A673 (cell line): ENCODE measurements around the gene CHD1L. TPM values are rescaled to one million over a fixed set of nuclear protein-coding genes. Genes with fewer than 3 reads are reported as not detected.
"Not testable (repeated sequence)": the region's sequence is repeated elsewhere in the genome, so short reads cannot be mapped to it uniquely, and the experiment has no call there.

Experiments
- BruUV-seq: library from RNA; stranded (reverse); fragments of 400-500 nt; replicated peaks from 2 replicates; lab custom pipeline; 2021; lab: Mats Ljungman, UMichigan
- CTCF ChIA-PET: fragments of 300-600 bp; sonication (Branson Sonifier 250); formaldehyde crosslinking; loops from one replicate; lab custom pipeline; 2022; ENCODE audit warnings: antibody characterized with exemption; lab: Charles Lee
- POLR2A ChIA-PET: fragments of 300-600 bp; sonication (Branson Sonifier 250); formaldehyde crosslinking; loops from one replicate; lab custom pipeline; 2022; ENCODE audit warnings: antibody characterized with exemption; ENCODE audit not compliant: low non-redundant PET; lab: Charles Lee
- DNase-seq: peaks from one replicate; pipeline ENCODE4 v3.0.0-alpha.2; 2015; ENCODE audit warnings: low spot score
- H3K27ac ChIP-seq: fragments of 200-600 bp; sonication (generic); 2 replicates; pipeline ENCODE4 v1.5.1; 2016; ENCODE audit warnings: mixed run types, low read depth, mild to moderate bottlenecking, mixed read lengths, antibody characterized with exemption, low read length; ENCODE audit not compliant: poor library complexity, severe bottlenecking
- H3K27me3 ChIP-seq: fragments of 200-600 bp; sonication (generic); replicated peaks from 2 replicates; pipeline ENCODE4 v1.6.1; 2017; ENCODE audit warnings: mixed run types, low read depth, mild to moderate bottlenecking, mixed read lengths, antibody characterized with exemption, low read length; ENCODE audit not compliant: insufficient read depth, poor library complexity
- H3K36me3 ChIP-seq: fragments of 200-600 bp; sonication (generic); 2 replicates; pipeline ENCODE4 v1.6.1; 2016; ENCODE audit warnings: mixed run types, mild to moderate bottlenecking, mixed read lengths, antibody characterized with exemption, low read length; ENCODE audit not compliant: insufficient read depth, poor library complexity, severe bottlenecking
- H3K4me1 ChIP-seq: fragments of 200-600 bp; sonication (generic); 2 replicates; pipeline ENCODE4 v1.6.1; 2017; ENCODE audit warnings: mixed run types, mild to moderate bottlenecking, mixed read lengths, antibody characterized with exemption, low read length; ENCODE audit not compliant: insufficient read depth, poor library complexity, severe bottlenecking
- H3K4me3 ChIP-seq: fragments of 200-600 bp; sonication (generic); 2 replicates; pipeline ENCODE4 v1.5.1; 2016; ENCODE audit warnings: low read depth, mixed run types, mild to moderate bottlenecking, mixed read lengths, low read length; ENCODE audit not compliant: poor library complexity, severe bottlenecking
- H3K9me3 ChIP-seq: fragments of 200-600 bp; sonication (generic); 2 replicates; pipeline ENCODE4 v1.6.1; 2016; ENCODE audit warnings: mixed run types, low read depth, mild to moderate bottlenecking, mixed read lengths, antibody characterized with exemption, low read length; ENCODE audit not compliant: poor library complexity, severe bottlenecking
- EZH2 ChIP-seq: fragments of 200-600 bp; sonication (generic); IDR thresholded peaks from 2 replicates; pipeline ENCODE4 v1.6.1; 2017; ENCODE audit warnings: borderline replicate concordance, low read depth, mild to moderate bottlenecking, mixed read lengths, antibody characterized with exemption, low read length; ENCODE audit not compliant: poor library complexity, severe bottlenecking
- intact Hi-C: fragments of 100-400 bp; cut with micrococcal nuclease; formaldehyde crosslinking; loops from one replicate; pipeline ENCODE4 v1.10.0; 2022; ENCODE audit not compliant: unreplicated experiment
- total RNA-seq: library from RNA; stranded (reverse); gene quantifications from 2 replicates; pipeline ENCODE4 v1.2.3, GENCODE V29; 2021
- TF ChIP-seq, protein P1 (sequence below): fragments of 300-800, 200-600 bp; sonication (generic); conservative IDR thresholded peaks from 2 replicates; pipeline ENCODE4 v1.5.1; 2017; ENCODE audit warnings: low read depth, mild to moderate bottlenecking, antibody characterized with exemption, low read length, moderate library complexity, mixed read lengths

Gene CHD1L
- total RNA-seq, 1 experiment from 2014 or later, result 64.5 TPM

DNA sequence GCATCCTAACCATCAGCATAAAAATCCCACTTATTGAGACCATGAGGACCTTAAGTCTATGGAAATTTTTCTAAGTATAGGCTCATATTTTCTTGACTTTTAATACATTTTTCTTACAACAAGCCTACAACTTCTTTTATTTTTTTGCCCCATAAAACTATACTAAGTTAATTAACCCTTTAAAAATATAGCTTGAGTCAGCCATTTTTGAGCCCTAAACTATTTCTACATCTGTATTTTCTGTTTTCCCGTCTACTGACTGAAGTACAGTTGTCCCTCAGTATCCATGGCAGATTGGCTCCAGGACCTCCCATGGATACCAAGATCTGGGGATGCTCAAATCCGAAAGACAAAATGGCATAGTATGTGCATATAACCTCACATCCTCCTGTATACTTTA lies 55.0 kb downstream of the CHD1L start:
- no peak for DNase-seq
- POLR2A ChIA-PET, result no interaction called here

DNA sequence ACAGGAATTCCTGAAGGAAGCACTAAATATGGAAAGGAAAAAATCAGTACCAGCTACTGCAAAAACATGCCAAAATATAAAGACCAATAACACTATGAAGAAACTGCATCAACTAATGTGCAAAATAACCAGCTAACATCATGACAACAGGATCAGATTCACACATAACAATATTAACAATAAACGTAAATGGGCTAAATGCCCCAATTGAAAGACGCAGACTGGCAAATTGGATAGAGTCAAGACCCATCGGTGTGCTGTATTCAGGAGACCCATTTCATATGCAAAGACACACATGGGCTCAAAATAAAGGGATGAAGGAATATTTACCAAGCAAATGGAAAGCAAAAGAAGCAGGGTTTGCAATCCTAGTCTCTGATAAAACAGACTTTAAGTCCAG lies 63.3 kb downstream of the CHD1L start:
- H3K27me3 ChIP-seq, H3K4me1 ChIP-seq, intact Hi-C loops, DNase-seq, CTCF ChIA-PET, H3K36me3 ChIP-seq, H3K27ac ChIP-seq, BruUV-seq, H3K4me3 ChIP-seq, POLR2A ChIA-PET: not testable (repeated sequence)
- H3K9me3 ChIP-seq, result peaks cover 49% of the 10 kb centered on the region

More for the DNA sequence above, 55.0 kb downstream of the CHD1L start:
- H3K27ac ChIP-seq, result no peak overlapping the region
- no TSS peak for BruUV-seq
- H3K9me3 ChIP-seq, result peaks cover 38% of the 10 kb centered on the region
- H3K27me3 ChIP-seq, result no peaks in the 10 kb centered on the region
- peaks cover 54% of the 10 kb centered on the region for H3K36me3 ChIP-seq
- no peak for TF ChIP-seq EZH2
- TF ChIP-seq, protein P1, sequence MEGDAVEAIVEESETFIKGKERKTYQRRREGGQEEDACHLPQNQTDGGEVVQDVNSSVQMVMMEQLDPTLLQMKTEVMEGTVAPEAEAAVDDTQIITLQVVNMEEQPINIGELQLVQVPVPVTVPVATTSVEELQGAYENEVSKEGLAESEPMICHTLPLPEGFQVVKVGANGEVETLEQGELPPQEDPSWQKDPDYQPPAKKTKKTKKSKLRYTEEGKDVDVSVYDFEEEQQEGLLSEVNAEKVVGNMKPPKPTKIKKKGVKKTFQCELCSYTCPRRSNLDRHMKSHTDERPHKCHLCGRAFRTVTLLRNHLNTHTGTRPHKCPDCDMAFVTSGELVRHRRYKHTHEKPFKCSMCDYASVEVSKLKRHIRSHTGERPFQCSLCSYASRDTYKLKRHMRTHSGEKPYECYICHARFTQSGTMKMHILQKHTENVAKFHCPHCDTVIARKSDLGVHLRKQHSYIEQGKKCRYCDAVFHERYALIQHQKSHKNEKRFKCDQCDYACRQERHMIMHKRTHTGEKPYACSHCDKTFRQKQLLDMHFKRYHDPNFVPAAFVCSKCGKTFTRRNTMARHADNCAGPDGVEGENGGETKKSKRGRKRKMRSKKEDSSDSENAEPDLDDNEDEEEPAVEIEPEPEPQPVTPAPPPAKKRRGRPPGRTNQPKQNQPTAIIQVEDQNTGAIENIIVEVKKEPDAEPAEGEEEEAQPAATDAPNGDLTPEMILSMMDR, result no peak
- CTCF ChIA-PET, result no interaction called here
- intact Hi-C loops, result no loop called here
- H3K4me3 ChIP-seq, result no peak overlapping the region
- no peaks in the 10 kb centered on the region for H3K4me1 ChIP-seq

GRCh38 chr1:147316968-147317367 lies 74.5 kb downstream of the CHD1L start:
- intact Hi-C loops, result no loop called here
- no peak for DNase-seq
- Histone ChIP-seq H3K9me3 (no peaks in the 10 kb centered on the region), H3K4me1 (no peaks in the 10 kb centered on the region), H3K36me3 (no peaks in the 10 kb centered on the region), H3K4me3 (no peak overlapping the region), H3K27ac (no peak overlapping the region), H3K27me3 (no peaks in the 10 kb centered on the region)
- ChIA-PET CTCF (no interaction called here), POLR2A (no interaction called here)
- TF ChIP-seq EZH2, result no peak
- TF ChIP-seq, protein P1, result no peak
- BruUV-seq, result no TSS peak

- BruUV-seq, H3K36me3 ChIP-seq, H3K9me3 ChIP-seq, H3K27me3 ChIP-seq, CTCF ChIA-PET, H3K27ac ChIP-seq, POLR2A ChIA-PET, DNase-seq, intact Hi-C loops, H3K4me1 ChIP-seq, H3K4me3 ChIP-seq: not testable (repeated sequence)
Observed at GRCh38 chr1:147326933-147327687, 84.6 kb downstream of the CHD1L start.
